ENCODE measurements around the gene USP40. TPM values are rescaled to one million over a fixed set of nuclear protein-coding genes. Genes with fewer than 3 reads are reported as not detected.

USP40 gene
- total and polyA plus RNA-seq, 9 of the 15 experiments (the other 6 are each of a cell fraction or from before 2014, with no cell fraction given), result 5.5 to 15.0 (median 9.3) TPM

- ChIA-PET POLR2A (no interaction called here), CTCF (ENCODE audit: low intra/inter-chr PET ratio) (no interaction called here)
- BruUV-seq (replicated peaks), result no TSS peak
- no peak for FAIRE-seq
- H4K20me1 ChIP-seq (replicated peaks; ENCODE audit: control insufficient read depth, insufficient read depth, low read length), result no peaks in the 10 kb centered on the region
- DNase-seq (ENCODE audit: extremely low read depth in 1 of 4, low spot score in 3 of 4), result no peak
- H3K27ac ChIP-seq (ENCODE audit: extremely low read depth, low read depth, low read length), result no peak overlapping the region
- ATAC-seq, result no peak
- H3K27me3 ChIP-seq (ENCODE audit: control insufficient read depth in 2 of 2, insufficient read depth in 2 of 2, low read length in 2 of 2), result no peaks in the 10 kb centered on the region
- no peaks in the 10 kb centered on the region for H3K79me2 ChIP-seq (ENCODE audit: control insufficient read depth, insufficient read depth, low read length)
- H3K9me3 ChIP-seq (replicated peaks; ENCODE audit: control insufficient read depth, insufficient read depth, low read depth, low read length), result no peaks in the 10 kb centered on the region
- peaks cover 0 to 4% of the 10 kb centered on the region in 2 experiments; a peak in 1 of 5 replicates for H3K4me1 ChIP-seq (replicated peaks in 1 of 2; ENCODE audit: control insufficient read depth in 2 of 2, insufficient read depth in 2 of 2, low read length in 2 of 2)
- peaks cover 31% of the 10 kb centered on the region; the same call in 2 of the 3 replicates for H3K36me3 ChIP-seq (ENCODE audit: control insufficient read depth, insufficient read depth, low read length)
- H3K4me2 ChIP-seq (ENCODE audit: insufficient read depth, low read length), result no peak overlapping the region
- no peaks in the 10 kb centered on the region for H3K9me1 ChIP-seq (ENCODE audit: control insufficient read depth, insufficient read depth, low read length)
- 91% methylated on average over 10 of the region's 21 CpGs for WGBS (ENCODE audit: insufficient coverage, low coverage, missing lambda C conversion rate)
- in situ Hi-C loops (cut with MboI), result no loop called here
- intact Hi-C loops (cut with micrococcal nuclease), result no loop called here
- H3K4me3 ChIP-seq, result no peak overlapping the region
- TF ChIP-seq ELF2 (CRISPR knock-in tag; IDR thresholded peaks at IDR 0.05) (no peak), ZNF79 (CRISPR knock-in tag; IDR thresholded peaks at IDR 0.05; ENCODE audit: low read depth) (no peak), CHAMP1 (IDR thresholded peaks at IDR 0.05) (no peak), ZSCAN32 (CRISPR knock-in tag; IDR thresholded peaks at IDR 0.05) (no peak), ZNF395 (CRISPR knock-in tag; IDR thresholded peaks at IDR 0.05) (no peak), TCFL5 (CRISPR knock-in tag; conservative IDR thresholded peaks at IDR 0.05) (no peak), CTCF (IDR thresholded peaks at IDR 0.05 in 2 of 3, conservative IDR thresholded peaks at IDR 0.05 in 1 of 3; ENCODE audit: insufficient read depth in 2 of 3, low read depth in 1 of 3, low read length in 3 of 3) (no peak), TRIM24 (IDR thresholded peaks at IDR 0.05) (no peak), SRSF1 (IDR thresholded peaks at IDR 0.05; ENCODE audit: low read depth, low read length) (no peak)
- no peak overlapping the region for H2AFZ ChIP-seq (ENCODE audit: low read depth, low read length)
- H3K9ac ChIP-seq (ENCODE audit: insufficient read depth in 1 of 2, low read depth in 2 of 2, low read length in 2 of 2), result no peak overlapping the region
These were observed 103.6 kb downstream of the USP40 start for GRCh38 chr2:233462826-233463470.
